ENCODE data around the gene IQSEC1. TPM values are rescaled to one million over a fixed set of nuclear protein-coding genes. Genes with fewer than 3 reads are reported as not detected.

The IQSEC1 gene
- total and polyA plus RNA-seq, 9 of the 15 experiments (the other 6 are each of a cell fraction or from before 2014, with no cell fraction given), result 0.56 to 39.0 (median 6.8) TPM

GRCh38 chr3:13037458-13038117 lies 35.6 kb downstream of the IQSEC1 start:
- H3K36me3 ChIP-seq (ENCODE audit: control insufficient read depth, insufficient read depth, low read length), result no peaks in the 10 kb centered on the region
- H3K27ac ChIP-seq (ENCODE audit: extremely low read depth, low read depth, low read length), result no peak overlapping the region
- intact Hi-C loops (cut with micrococcal nuclease), result no loop called here
- no peak overlapping the region for H2AFZ ChIP-seq (ENCODE audit: low read depth, low read length)
- no peak overlapping the region for H3K9ac ChIP-seq (ENCODE audit: insufficient read depth in 1 of 2, low read depth in 2 of 2, low read length in 2 of 2)
- 10% methylated on average over 8 of the region's 8 CpGs for WGBS (ENCODE audit: insufficient coverage, low coverage, missing lambda C conversion rate)
- ChIA-PET CTCF (ENCODE audit: low intra/inter-chr PET ratio) (no interaction called here), POLR2A (interaction anchor here (0.6 kb wide), 1 partner anchor 13 kb away, joined by 3 read pairs; no protein-coding TSS in a partner anchor)
- H3K9me3 ChIP-seq (replicated peaks; ENCODE audit: control insufficient read depth, insufficient read depth, low read depth, low read length), result no peaks in the 10 kb centered on the region
- DNase-seq (ENCODE audit: extremely low read depth in 1 of 4, low spot score in 3 of 4), result no peak
- BruUV-seq (replicated peaks), result no TSS peak
- H3K4me1 ChIP-seq (replicated peaks in 1 of 2; ENCODE audit: control insufficient read depth in 2 of 2, insufficient read depth in 2 of 2, low read length in 2 of 2), result peaks cover 6 to 31% of the 10 kb centered on the region in 2 experiments; a peak in 4 of 5 replicates
- H3K9me1 ChIP-seq (ENCODE audit: control insufficient read depth, insufficient read depth, low read length), result no peaks in the 10 kb centered on the region
- no peak for FAIRE-seq
- H3K4me3 ChIP-seq, result no peak overlapping the region
- H3K79me2 ChIP-seq (ENCODE audit: control insufficient read depth, insufficient read depth, low read length), result no peaks in the 10 kb centered on the region
- no peak for ATAC-seq
- H3K4me2 ChIP-seq (ENCODE audit: insufficient read depth, low read length), result no peak overlapping the region
- TF ChIP-seq CEBPG (CRISPR knock-in tag; IDR thresholded peaks at IDR 0.05) (peak; percentile 40; the same call in 1 of the 2 replicates), CEBPG (tag; conservative IDR thresholded peaks at IDR 0.05 in 1 of 2, IDR thresholded peaks at IDR 0.05 in 1 of 2) (peak; percentile 61 to 89), CEBPB (tag; IDR thresholded peaks at IDR 0.05) (peak; percentile 86), MEIS2 (IDR thresholded peaks at IDR 0.05; ENCODE audit: partially characterized antibody) (no peak)
- in situ Hi-C loops (cut with MboI), result no loop called here
- H4K20me1 ChIP-seq (replicated peaks; ENCODE audit: control insufficient read depth, insufficient read depth, low read length), result peaks cover 7% of the 10 kb centered on the region; the same call in 1 of the 2 replicates
- H3K27me3 ChIP-seq (ENCODE audit: control insufficient read depth in 2 of 2, insufficient read depth in 2 of 2, low read length in 2 of 2), result peaks cover 54 to 72% of the 10 kb centered on the region in 2 experiments

DNA sequence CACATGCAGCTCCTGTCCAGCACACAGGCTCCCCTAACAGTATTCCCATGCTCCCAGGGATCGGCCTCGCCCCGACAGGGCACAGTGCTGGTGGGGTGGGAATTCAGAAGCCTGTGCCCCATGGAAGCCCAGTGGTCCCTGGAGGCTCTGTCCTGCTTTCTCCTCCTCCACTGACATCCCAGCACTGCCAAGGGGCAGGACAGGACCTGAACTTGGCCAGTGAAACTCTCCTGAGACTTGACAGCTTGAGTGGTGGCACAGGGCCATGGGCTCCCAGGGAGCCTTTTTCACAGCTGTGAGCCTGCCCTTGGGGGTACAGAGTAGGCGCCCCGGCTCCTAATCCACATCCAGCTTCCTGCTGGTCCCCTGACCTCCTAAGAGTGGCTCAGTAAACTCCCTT lies 38.4 kb downstream of the IQSEC1 start:
- ChIA-PET POLR2A (interaction anchor here (0.6 to 0.7 kb wide), 4 partner anchors 9 to 348 kb away, joined by 3 to 4 read pairs (median 3); no protein-coding TSS in a partner anchor), CTCF (ENCODE audit: low intra/inter-chr PET ratio) (no interaction called here)
- H3K9ac ChIP-seq (ENCODE audit: insufficient read depth in 1 of 2, low read depth in 2 of 2, low read length in 2 of 2), result no peak overlapping the region
- H3K36me3 ChIP-seq (ENCODE audit: control insufficient read depth, insufficient read depth, low read length), result no peaks in the 10 kb centered on the region
- H3K4me1 ChIP-seq (replicated peaks in 1 of 2; ENCODE audit: control insufficient read depth in 2 of 2, insufficient read depth in 2 of 2, low read length in 2 of 2), result peaks cover 0 to 8% of the 10 kb centered on the region in 2 experiments; a peak in 3 of 5 replicates
- TF ChIP-seq CEBPG (CRISPR knock-in tag; IDR thresholded peaks at IDR 0.05), result peak; percentile 15; the same call in 1 of the 2 replicates
- no peak for TF ChIP-seq CEBPG (tag; conservative IDR thresholded peaks at IDR 0.05 in 1 of 2, IDR thresholded peaks at IDR 0.05 in 1 of 2)
- no peak for TF ChIP-seq ILF3 (IDR thresholded peaks at IDR 0.05; ENCODE audit: borderline replicate concordance)
- no peaks in the 10 kb centered on the region for H3K9me1 ChIP-seq (ENCODE audit: control insufficient read depth, insufficient read depth, low read length)
- no peak overlapping the region for H3K27ac ChIP-seq (ENCODE audit: extremely low read depth, low read depth, low read length)
- peaks cover 62 to 71% of the 10 kb centered on the region in 2 experiments for H3K27me3 ChIP-seq (ENCODE audit: control insufficient read depth in 2 of 2, insufficient read depth in 2 of 2, low read length in 2 of 2)
- no peak for FAIRE-seq
- no peak overlapping the region for H3K4me3 ChIP-seq
- H2AFZ ChIP-seq (ENCODE audit: low read depth, low read length), result no peak overlapping the region
- H3K79me2 ChIP-seq (ENCODE audit: control insufficient read depth, insufficient read depth, low read length), result no peaks in the 10 kb centered on the region
- 0 out of 2 replicates have a peak, but pooled peaks cover 7% of the 10 kb centered on the region for H4K20me1 ChIP-seq (replicated peaks; ENCODE audit: control insufficient read depth, insufficient read depth, low read length)
- ATAC-seq, result no peak
- no peak overlapping the region for H3K4me2 ChIP-seq (ENCODE audit: insufficient read depth, low read length)
- intact Hi-C loops (cut with micrococcal nuclease), result no loop called here
- no peaks in the 10 kb centered on the region for H3K9me3 ChIP-seq (replicated peaks; ENCODE audit: control insufficient read depth, insufficient read depth, low read depth, low read length)
- 5% methylated on average over 5 of the region's 5 CpGs for WGBS (ENCODE audit: insufficient coverage, low coverage, missing lambda C conversion rate)
- no TSS peak for BruUV-seq (replicated peaks)
- DNase-seq (ENCODE audit: extremely low read depth in 1 of 4, low spot score in 3 of 4), result no peak
- in situ Hi-C loops (cut with MboI), result no loop called here
